GM21360 (cell line): ENCODE measurements around the gene MSI2.

ENCODE experiments used
- ATAC-seq: cut with Tn5 transposase; IDR thresholded peaks from one replicate; pipeline ENCODE4 v1.9.1; 2021; ENCODE audit warnings: mild to moderate bottlenecking, moderate library complexity; ENCODE audit not compliant: unreplicated experiment

MSI2 gene

GRCh38 chr17:57448759-57449283, 192.5 kb downstream of the MSI2 start:
- ATAC-seq: no peak

GRCh38 chr17:57451191-57451590, 194.9 kb downstream of the MSI2 start:
- ATAC-seq: no peak

DNA sequence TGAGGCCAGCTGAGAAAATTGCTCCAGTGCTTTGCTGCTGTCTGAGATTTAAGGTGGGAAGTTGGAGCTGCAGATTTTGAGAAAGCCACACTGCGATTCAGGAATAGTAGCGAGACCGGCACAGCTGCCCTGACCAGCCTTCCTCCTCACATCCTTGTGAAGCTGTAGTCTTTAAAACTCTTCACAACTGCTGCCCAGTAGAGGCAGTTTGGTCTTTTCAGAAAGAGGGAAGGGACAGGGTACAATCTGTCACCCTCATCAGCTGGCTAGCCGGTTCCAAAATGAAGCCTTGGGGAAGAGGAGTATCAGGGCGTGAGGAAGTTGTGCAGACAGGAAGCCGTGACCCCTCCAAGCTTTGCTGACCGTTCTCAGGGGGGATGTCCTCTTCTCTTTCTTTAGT, 195.3 kb downstream of the MSI2 start:
- no peak for ATAC-seq

DNA sequence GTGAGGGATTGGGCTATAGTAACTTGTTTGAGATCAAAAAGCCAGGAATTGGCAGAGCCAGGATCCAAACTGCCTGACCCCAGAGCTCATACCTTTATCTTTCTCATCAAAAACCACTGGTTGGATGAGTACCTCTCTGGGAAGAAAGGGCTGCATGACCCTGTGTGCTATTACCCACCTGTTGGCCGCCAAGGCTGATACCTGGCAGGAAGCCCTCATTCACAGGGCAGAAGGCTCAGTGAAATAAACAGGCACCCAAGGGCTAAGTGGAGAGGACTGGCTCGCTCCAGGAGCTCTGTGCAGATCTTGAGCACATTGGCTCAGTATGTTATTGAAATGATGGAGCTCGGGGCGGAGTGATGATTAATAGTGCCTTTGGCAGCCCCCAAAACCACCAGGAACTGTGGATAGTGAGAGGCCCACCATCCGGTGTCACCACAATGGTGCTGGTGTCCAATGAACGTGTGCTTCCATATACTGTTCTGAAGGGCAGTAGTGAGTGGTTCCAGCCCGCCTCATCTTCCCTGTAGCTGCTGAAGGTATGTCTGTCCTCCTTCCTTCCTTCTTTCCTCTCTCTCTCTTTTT, 197.6 kb downstream of the MSI2 start:
- ATAC-seq: no peak

GRCh38 chr17:57454729-57455062, 198.4 kb downstream of the MSI2 start:
- ATAC-seq: no peak

DNA sequence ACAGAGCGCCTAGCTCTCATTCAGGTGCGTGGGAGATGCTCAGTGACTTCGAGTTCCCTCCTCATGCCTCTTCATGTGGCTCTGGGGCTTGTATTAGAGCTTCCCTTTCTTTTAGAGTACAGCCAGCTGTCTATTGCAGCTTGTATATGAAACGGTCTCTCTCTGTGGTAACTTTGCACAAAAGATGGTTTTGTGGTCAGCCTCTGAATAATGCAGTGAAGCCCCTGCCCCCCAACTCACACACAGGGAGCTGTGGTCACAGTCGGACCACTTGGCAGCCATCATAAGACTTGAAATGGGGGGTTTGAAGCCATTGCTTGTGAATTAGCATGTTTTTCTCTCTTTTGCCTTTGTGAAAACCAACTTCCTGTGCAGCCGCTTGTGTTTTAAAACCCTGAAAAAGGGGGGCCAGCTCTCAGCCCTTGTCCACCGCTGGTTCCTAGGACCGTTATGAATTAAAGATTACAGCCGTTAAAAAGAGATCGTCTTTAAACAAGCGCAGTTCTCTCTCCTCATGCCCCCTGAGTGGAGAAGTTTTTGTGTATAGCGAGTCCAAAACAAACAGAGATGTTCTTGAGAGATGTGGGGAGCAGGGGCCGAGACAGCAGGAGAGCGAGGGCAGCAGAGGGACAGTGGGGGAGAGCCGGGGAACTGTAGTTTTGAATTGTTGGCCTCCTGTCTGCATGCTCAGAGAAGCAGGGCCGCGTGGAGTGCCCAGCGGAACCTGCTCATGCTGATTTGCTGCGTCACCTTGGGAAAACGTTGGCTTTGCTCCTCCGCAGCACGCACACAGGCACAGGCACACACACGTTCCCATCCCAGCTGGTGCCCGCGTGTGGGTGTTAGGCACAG, 199.0 kb downstream of the MSI2 start:
- peak; percentile 65 for ATAC-seq

DNA sequence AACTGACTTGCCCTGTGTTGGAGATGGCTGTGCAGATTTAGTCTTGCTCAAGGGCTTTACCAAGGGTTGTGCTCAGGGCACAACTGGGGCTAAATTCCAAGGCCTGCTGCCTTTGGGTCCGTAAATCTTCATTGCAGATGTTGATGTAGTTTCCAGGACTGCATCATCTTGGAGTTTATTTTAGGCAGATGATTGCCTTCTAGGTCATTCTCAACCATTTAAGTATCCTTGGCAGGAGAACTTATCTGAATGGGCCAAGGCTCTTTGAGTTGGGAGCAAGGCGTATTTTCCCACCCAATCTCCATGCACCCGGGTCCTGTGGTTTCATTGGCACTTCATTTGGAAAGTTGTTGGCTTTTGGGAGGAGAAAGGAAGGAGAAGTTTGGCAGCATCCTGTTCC, 200.3 kb downstream of the MSI2 start:
- no peak for ATAC-seq

DNA sequence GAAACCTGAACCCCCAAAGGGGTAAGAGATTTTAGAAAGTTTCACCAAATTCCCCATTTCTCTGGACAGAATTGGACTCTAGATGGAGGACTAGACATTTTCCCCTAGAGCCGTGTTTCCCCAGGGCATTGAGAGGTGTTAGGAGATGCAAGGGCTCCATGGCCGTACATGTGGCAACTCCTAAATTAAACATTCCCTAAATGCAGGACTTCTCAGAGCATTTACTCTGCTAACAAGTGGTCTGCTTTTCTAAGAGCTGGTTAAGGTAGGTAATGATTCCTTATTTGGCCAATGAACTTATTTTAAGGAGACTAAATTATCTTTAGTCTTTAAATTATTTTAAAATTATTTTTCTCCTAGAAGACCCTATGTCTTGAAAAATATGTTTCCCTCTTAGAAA, 200.9 kb downstream of the MSI2 start:
- no peak for ATAC-seq

DNA sequence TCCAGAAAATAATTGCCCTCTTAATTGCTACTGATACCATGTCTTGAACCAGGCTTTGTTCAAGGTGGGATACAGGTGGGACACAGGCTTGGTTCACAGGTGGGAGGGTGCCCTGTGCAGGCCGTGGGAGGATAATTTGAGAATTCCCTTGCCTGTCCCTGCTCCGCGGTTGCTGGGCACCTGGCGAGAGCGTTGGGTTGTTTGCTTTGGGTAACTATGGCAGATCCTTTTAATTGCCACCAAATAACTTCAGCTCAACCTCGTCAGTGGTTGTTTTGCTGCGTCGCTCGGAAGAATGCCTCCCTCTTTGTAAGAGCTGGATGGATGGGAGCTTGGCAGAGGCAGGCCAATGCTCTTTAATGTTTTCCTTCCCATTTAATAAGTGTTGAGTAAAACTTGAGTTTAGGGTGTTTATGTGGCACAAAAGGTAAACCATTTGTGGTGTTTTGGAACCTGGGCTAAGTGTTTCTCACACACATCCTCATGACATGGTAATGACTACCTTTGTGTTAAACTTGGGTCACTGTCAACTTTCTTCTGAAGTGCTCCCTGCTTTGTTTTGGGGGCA, 202.5 kb downstream of the MSI2 start:
- no peak for ATAC-seq

DNA sequence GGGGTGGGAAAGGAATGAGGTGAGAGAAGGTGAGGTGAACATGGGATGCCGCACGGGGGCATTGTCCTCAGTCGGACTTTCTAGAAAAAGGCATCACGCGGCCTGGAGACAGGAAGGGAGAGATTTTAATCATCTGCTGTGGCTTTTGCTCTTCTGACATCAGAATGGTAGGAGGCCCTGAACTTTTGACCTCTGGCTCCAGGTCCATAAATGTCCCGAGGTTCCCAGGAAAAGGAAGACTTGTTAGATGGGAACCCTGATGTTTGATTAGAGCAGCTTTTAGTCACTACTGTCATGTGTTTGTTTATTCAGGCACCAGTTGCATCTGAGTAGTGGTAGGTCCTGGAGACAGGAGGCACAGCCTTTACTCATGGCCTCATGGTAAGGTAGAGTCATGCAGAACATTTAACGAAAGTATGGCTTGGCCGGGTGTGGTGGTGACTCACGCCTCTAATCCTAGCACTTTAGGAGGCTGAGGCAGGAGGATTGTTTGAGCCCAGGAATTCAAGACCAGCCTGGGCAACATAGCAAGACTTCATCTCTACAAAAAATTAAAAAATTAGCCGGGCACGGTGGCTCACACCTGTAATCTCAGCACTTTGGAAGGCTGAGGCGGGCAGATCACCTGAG, 203.1 kb downstream of the MSI2 start:
- no peak for ATAC-seq

DNA sequence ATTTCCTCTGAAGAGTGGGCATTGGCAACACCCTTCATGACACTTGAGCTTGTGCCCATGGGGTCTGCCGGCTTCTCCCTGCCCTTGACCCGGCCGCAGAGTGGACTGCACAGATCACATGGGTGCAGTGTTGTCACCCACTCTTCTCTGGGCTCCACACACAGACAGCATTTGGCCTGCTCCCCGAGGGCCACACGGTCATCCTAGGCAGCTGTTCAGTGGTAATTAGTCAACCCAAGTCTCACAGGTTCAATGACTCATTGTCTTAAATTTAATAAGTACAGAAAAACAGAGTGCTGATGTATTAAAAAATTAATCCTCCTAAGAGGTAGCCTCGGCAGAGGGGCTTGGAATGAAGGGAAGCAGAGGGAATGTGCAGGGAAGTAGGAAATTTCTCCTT, 204.8 kb downstream of the MSI2 start:
- ATAC-seq: no peak

- no peak for ATAC-seq
These were observed 205.8 kb downstream of the MSI2 start for GRCh38 chr17:57462007-57462579.

- ATAC-seq: peak; percentile 86
These were observed 207.0 kb downstream of the MSI2 start for GRCh38 chr17:57463103-57463885.

DNA sequence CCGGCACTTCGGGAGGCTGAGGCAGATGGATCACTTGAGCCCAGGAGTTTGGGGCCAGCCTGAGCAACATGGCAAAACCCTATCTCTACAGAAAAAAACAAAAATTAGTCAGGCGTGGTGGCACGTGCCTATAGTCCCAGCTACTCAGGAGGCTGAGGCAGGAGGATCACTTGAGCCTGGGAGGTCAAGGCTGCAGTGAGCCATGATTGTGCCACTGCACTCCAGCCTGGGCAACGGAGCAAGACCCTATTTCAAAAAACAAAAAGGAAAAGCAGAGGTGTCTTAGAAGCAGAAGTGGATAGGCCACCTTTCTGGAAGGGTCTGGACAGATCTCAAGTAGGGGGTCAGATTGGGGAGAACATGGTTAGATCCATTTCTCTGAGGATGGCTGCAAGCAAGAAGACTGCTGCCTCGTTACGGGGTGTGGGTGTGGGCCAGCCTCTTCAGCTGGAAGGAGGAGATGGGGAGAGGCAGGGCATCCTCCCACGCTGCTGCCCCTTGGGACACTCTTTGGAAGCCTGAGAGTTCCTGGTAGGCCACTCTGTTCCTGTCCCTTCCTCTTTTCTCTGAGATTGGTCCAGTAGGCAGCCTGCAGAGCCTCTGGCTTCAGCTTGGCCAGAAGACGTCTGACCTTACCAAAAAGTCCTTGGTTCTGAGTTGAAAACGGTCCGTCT, 208.0 kb downstream of the MSI2 start:
- ATAC-seq: no peak

DNA sequence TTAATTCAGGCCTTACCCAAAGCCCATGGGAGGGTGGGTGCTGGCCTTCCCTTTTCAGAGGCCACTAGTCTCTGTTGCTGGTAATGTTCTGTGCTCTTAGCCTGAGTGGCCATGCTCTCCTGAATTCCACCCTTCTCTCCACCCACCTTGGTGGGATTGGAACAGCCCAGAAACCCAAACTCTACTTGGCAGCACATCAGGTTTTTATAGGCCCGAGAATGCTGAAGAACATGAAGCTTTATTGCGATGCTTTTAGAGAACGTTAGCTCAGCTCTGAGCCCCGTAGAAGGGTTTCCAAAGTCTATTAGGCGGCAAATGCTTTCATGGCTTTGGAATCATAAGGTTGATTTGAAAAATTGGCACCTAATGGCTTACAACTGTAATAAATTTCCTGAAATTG, 209.3 kb downstream of the MSI2 start:
- no peak for ATAC-seq

DNA sequence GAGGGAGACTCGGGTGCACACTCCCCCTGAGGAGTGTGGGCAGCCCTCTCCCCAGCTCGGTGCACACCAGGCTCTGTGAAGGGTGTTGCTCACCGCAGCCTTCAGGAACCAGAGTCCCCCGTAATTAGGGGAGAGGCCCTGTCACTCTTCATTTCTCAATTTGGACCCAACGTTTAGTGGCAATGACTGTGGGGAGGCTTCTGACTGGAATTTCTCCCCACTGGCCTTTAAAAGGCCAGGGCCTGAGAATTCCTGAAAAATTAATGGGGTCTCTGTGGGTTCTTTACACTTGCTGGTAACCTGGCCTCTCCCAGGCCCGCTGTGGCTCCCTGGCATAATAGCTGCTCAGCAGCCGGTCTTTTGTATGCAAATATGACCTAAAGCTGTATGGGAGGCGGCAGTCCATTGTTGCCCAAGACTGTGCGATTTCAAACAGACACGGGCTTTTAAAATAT, 209.7 kb downstream of the MSI2 start:
- ATAC-seq: no peak

DNA sequence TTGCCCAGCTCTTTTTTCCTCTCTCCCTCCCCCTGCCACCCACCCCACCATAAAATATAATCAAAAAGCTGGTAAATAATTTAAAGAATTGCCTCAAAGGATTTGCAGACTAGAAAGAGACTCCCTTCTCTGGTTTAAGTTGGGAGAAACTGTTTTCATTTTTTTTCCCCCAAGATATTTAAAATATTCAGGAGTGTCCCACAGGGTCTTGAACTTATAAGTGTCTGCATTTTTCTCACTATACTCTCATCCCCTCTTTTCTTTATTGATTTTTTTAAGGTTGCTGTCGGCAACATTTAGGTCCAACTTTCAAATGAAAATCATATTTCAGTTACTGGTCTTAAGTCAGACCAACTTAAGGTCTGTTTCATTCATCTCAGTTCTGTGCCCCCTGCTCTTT, 210.2 kb downstream of the MSI2 start:
- ATAC-seq: no peak

DNA sequence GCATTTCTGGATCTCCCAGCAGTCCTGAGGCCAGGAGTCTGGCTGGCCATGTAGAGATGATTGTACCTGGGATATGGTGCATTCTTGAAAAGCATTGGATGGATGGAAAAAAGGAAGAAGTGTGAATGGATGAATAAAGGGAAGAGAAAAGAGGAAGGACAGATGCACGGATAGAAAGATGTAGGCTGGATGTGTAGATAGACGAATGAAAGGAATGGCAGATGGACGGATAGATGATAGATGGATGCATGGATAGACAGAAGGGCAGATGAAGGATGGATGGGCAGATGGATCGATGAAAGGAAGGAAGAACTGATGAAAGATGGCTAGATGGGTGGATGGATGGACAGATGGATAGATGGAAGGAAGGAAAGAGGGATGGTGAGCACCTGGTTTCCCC, 210.9 kb downstream of the MSI2 start:
- no peak for ATAC-seq

GRCh38 chr17:57467801-57468200, 211.5 kb downstream of the MSI2 start:
- ATAC-seq: no peak
